Type B pancreatic cell (in vitro differentiated cells): Measurements from ENCODE around the gene PRKCA. TPM values are rescaled to one million over a fixed set of nuclear protein-coding genes. Genes with fewer than 3 reads are reported as not detected.
"Not testable (repeated sequence)": the region's sequence is repeated elsewhere in the genome, so short reads cannot be mapped to it uniquely, and the experiment has no call there.

ENCODE experiments used
- DNase-seq: peaks from one replicate; pipeline ENCODE4 v3.0.0; 2021; ENCODE audit warnings: mixed read lengths; ENCODE audit not compliant: unreplicated experiment; ENCODE audit errors: extremely low spot score
- H3K27ac Mint-ChIP-seq: 2 replicates; pipeline ENCODE4 v1.8.0; 2021; ENCODE audit warnings: mild to moderate bottlenecking, mixed read lengths
- H3K27me3 Mint-ChIP-seq: 2 replicates; pipeline ENCODE4 v1.8.0; 2021; ENCODE audit warnings: mixed read lengths
- H3K36me3 Mint-ChIP-seq: 2 replicates; pipeline ENCODE4 v1.8.0; 2021; ENCODE audit warnings: mixed read lengths
- H3K4me1 Mint-ChIP-seq: one replicate; pipeline ENCODE4 v1.8.0; 2021; ENCODE audit warnings: mixed read lengths; ENCODE audit not compliant: unreplicated experiment
- H3K4me3 Mint-ChIP-seq: 2 replicates; pipeline ENCODE4 v1.8.0; 2021; ENCODE audit warnings: mild to moderate bottlenecking, mixed read lengths
- H3K9me3 Mint-ChIP-seq: 2 replicates; pipeline ENCODE4 v1.8.0; 2021; ENCODE audit warnings: mixed read lengths
- total RNA-seq: library from RNA; stranded (reverse); gene quantifications from 2 replicates; pipeline ENCODE4 v1.2.1, GENCODE V29; 2021; ENCODE audit warnings: low replicate concordance
- TF ChIP-seq, protein P1 (sequence below): fragments of 200-600 bp; sonication (generic); conservative IDR thresholded peaks from 2 replicates; pipeline ENCODE4 v1.5.0; 2021; ENCODE audit warnings: antibody characterized with exemption, mild to moderate bottlenecking

Gene PRKCA
- total RNA-seq, 1 donor from 2014 or later: 16.1 TPM

- Mint-ChIP-seq H3K27ac (no peak overlapping the region), H3K36me3 (no peaks in the 10 kb centered on the region), H3K9me3 (peaks cover 4% of the 10 kb centered on the region), H3K4me3 (no peak overlapping the region), H3K27me3 (no peaks in the 10 kb centered on the region), H3K4me1 (peaks cover 18% of the 10 kb centered on the region)
- no peak for DNase-seq
- TF ChIP-seq, protein P1, sequence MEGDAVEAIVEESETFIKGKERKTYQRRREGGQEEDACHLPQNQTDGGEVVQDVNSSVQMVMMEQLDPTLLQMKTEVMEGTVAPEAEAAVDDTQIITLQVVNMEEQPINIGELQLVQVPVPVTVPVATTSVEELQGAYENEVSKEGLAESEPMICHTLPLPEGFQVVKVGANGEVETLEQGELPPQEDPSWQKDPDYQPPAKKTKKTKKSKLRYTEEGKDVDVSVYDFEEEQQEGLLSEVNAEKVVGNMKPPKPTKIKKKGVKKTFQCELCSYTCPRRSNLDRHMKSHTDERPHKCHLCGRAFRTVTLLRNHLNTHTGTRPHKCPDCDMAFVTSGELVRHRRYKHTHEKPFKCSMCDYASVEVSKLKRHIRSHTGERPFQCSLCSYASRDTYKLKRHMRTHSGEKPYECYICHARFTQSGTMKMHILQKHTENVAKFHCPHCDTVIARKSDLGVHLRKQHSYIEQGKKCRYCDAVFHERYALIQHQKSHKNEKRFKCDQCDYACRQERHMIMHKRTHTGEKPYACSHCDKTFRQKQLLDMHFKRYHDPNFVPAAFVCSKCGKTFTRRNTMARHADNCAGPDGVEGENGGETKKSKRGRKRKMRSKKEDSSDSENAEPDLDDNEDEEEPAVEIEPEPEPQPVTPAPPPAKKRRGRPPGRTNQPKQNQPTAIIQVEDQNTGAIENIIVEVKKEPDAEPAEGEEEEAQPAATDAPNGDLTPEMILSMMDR: no peak
Measured at GRCh38 chr17:66354981-66355380, 52.6 kb downstream of the PRKCA start.

DNA sequence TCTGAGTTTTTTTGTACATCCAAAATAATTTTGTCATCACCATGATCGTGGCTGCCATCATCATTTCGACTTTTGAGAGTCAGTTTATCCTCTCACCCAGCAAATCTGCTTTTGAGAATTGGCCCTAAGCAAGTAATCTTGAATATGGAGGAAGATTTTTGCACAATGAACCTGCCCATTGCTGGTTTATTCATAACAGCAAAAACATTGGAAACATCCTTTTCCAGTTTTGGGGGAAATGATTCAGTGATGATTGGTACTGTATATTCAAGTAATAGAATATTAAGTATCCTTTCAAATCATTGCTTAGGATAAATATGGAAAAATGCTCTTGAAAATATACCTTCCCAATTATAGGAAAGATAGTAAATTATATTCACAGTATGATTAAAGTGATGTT, 53.1 kb downstream of the PRKCA start:
- Mint-ChIP-seq H3K27ac (no peak overlapping the region), H3K36me3 (no peaks in the 10 kb centered on the region), H3K27me3 (no peaks in the 10 kb centered on the region), H3K4me1 (peaks cover 15% of the 10 kb centered on the region), H3K4me3 (no peak overlapping the region), H3K9me3 (peaks cover 4% of the 10 kb centered on the region)
- DNase-seq: no peak
- TF ChIP-seq, protein P1: no peak

DNA sequence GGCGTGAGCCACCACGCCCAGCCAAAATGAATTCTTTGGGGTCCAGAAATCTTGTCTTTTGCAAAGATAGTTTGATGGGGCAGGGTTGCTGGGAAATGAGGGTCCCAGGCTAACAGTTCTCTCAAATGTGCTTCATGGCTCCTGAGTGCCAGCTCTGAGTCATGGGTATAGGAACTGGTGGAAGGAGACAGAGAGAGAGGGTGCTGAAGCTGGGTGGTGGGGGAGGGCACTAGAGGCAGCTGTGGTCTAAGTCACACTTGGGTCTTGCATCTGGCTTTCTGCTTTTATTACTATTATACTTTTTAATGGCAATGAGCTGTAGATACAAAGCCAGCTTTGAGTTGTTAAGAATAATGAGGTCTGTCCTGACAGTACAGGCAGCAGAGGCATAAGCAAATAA, 54.6 kb downstream of the PRKCA start:
- H3K4me1 Mint-ChIP-seq: peaks cover 15% of the 10 kb centered on the region

DNA sequence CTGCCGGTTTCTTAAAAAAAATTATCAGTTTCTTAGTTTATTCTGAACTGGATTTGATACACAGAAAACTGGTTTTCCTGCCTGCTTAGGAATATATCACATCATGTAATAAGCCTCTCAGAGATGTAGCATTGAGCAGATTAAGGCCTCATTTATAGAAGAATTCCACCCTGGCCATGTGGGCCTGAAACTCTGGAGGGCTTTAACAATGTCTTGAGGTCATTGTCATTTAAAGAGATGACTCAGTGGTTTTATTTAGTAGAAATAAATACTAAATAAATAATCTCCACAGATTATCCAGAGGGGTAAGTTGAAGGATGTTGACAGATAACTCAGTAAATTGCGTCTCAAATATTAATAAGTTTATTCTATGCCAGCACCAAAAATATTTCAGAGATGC, 56.9 kb downstream of the PRKCA start:
- H3K9me3 Mint-ChIP-seq: no peaks in the 10 kb centered on the region
- no peak overlapping the region for H3K27ac Mint-ChIP-seq
- TF ChIP-seq, protein P1: no peak
- peaks cover 3% of the 10 kb centered on the region for H3K27me3 Mint-ChIP-seq
- no peak for DNase-seq
- H3K36me3 Mint-ChIP-seq: no peaks in the 10 kb centered on the region
- no peak overlapping the region for H3K4me3 Mint-ChIP-seq
- H3K4me1 Mint-ChIP-seq: peaks cover 11% of the 10 kb centered on the region

More for the DNA sequence above, 54.6 kb downstream of the PRKCA start:
- Mint-ChIP-seq H3K27ac (no peak overlapping the region), H3K27me3 (no peaks in the 10 kb centered on the region), H3K4me3 (no peak overlapping the region), H3K36me3 (no peaks in the 10 kb centered on the region), H3K9me3 (peaks cover 3% of the 10 kb centered on the region)
- TF ChIP-seq, protein P1: no peak
- DNase-seq: no peak

GRCh38 chr17:66360961-66361565, 58.6 kb downstream of the PRKCA start:
- not testable (repeated sequence) for H3K36me3 Mint-ChIP-seq, H3K27ac Mint-ChIP-seq
- peaks cover 16% of the 10 kb centered on the region for H3K4me1 Mint-ChIP-seq

GRCh38 chr17:66364508-66364907, 62.1 kb downstream of the PRKCA start:
- H3K9me3 Mint-ChIP-seq: no peaks in the 10 kb centered on the region
- TF ChIP-seq, protein P1: no peak
- peaks cover 9% of the 10 kb centered on the region for H3K27me3 Mint-ChIP-seq
- no peaks in the 10 kb centered on the region for H3K36me3 Mint-ChIP-seq
- DNase-seq: no peak
- no peak overlapping the region for H3K4me3 Mint-ChIP-seq
- H3K27ac Mint-ChIP-seq: no peak overlapping the region
- peaks cover 28% of the 10 kb centered on the region for H3K4me1 Mint-ChIP-seq

More at GRCh38 chr17:66360961-66361565, 58.6 kb downstream of the PRKCA start:
- not testable (repeated sequence) for H3K9me3 Mint-ChIP-seq, DNase-seq, H3K4me3 Mint-ChIP-seq, H3K27me3 Mint-ChIP-seq
